Lung (tissue), 12 donors: ENCODE data around the gene FBLIM1. TPM values are rescaled to one million over a fixed set of nuclear protein-coding genes. Genes with fewer than 3 reads are reported as not detected.

Experiments used
- ATAC-seq: fragments of 200-7000 bp; cut with Tn5 transposase; one replicate; pipeline ENCODE4 v1.9.1; 2020; ENCODE audit warnings: moderate number of reproducible peaks; ENCODE audit not compliant: insufficient read depth, low FRiP score
- DNase-seq, 3 donors: peaks; one replicate each; pipeline ENCODE4 v3.0.0-alpha.2; 2013 to 2017
- H3K27ac ChIP-seq, 2 donors: one replicate each; pipeline ENCODE4 v1.5.1; 2013; ENCODE audit warnings: mild to moderate bottlenecking in 2 of 2, moderate library complexity in 2 of 2, control low read depth in 1 of 2, inconsistent platforms in 1 of 2, low read depth in 1 of 2, low read length in 1 of 2
- H3K27me3 ChIP-seq, 3 donors: one replicate each; pipeline ENCODE4 v1.5.1; 2013; ENCODE audit warnings: low read length in 2 of 3; ENCODE audit not compliant: control insufficient read depth in 3 of 3, insufficient read depth in 3 of 3
- H3K36me3 ChIP-seq, 4 donors: one replicate each; pipeline ENCODE4 v1.5.1; 2013; ENCODE audit warnings: low read length in 4 of 4, mild to moderate bottlenecking in 1 of 4, moderate library complexity in 1 of 4; ENCODE audit not compliant: control insufficient read depth in 4 of 4, insufficient read depth in 4 of 4
- H3K4me1 ChIP-seq, 5 donors: one replicate each; pipeline ENCODE4 v1.5.1; 2013; ENCODE audit warnings: low read length in 5 of 5, mild to moderate bottlenecking in 2 of 5, moderate library complexity in 1 of 5; ENCODE audit not compliant: control insufficient read depth in 5 of 5, insufficient read depth in 5 of 5
- H3K4me3 ChIP-seq: one replicate; pipeline ENCODE4 v1.5.1; 2013; ENCODE audit warnings: mild to moderate bottlenecking, control low read depth, moderate library complexity
- H3K9ac ChIP-seq, 2 donors: one replicate each; pipeline ENCODE4 v1.5.1; 2013; ENCODE audit warnings: low read length in 2 of 2, control low read depth in 1 of 2; ENCODE audit not compliant: insufficient read depth in 1 of 2
- H3K9me3 ChIP-seq, 4 donors: one replicate each; pipeline ENCODE4 v1.5.1; 2013; ENCODE audit warnings: low read length in 3 of 4, mild to moderate bottlenecking in 1 of 4, moderate library complexity in 1 of 4; ENCODE audit not compliant: control insufficient read depth in 4 of 4, insufficient read depth in 3 of 4
- CTCF ChIP-seq: IDR thresholded peaks from 2 replicates; pipeline ENCODE4 v1.5.1; 2012; ENCODE audit warnings: mild to moderate bottlenecking; ENCODE audit errors: control extremely low read depth, extremely low read depth
- whole genome bisulfite sequencing, 2 donors: extraction: QIAGEN DNeasy Blood & Tissue Kit; methylation state at CpG; one replicate each; pipeline ENCODE4 v1.1.7; 2013; 5-methylcytosine and 5-hydroxymethylcytosine counted together
- polyA plus RNA-seq, 2 donors: library from polyadenylated mRNA; stranded (reverse); fragments of 200-250 nt; gene quantifications; one replicate each; pipeline ENCODE4 v1.2.1, GENCODE V29; 2013
- total RNA-seq, 2 donors: library from RNA; depleted of rRNA in 1 of 2; stranded (reverse); fragments of >200 nt in 1 of 2; gene quantifications; one replicate each; pipeline ENCODE4 v1.2.1, GENCODE V29; 2014 to 2021
- donor health status: control.
- donor health status: control.
- donor health status: Bipolar disorder and iron deficiency.
- donor health status: healthy.
- donor health status: DM: yes; HTN: yes; CAD: no.

The FBLIM1 gene
- total and polyA plus RNA-seq, 4 donors, result 15.8 to 55.0 (median 31.8) TPM

GRCh38 chr1:15719381-15720120 is 39.0 kb upstream of the FBLIM1 start:
- Histone ChIP-seq H3K4me1 (peaks cover 1 to 38% (median 18%) of the 10 kb centered on the region in 5 donors), H3K36me3 (peaks cover 5 to 53% (median 48%) of the 10 kb centered on the region in 4 donors), H3K27me3 (no peaks in the 10 kb centered on the region), H3K4me3 (no peak overlapping the region), H3K9ac (no peak overlapping the region), H3K9me3 (no peaks in the 10 kb centered on the region), H3K27ac (no peak overlapping the region)
- WGBS, 2 donors, result 90 to 95% methylated on average over 12 of the region's 12 CpGs
- no peak for TF ChIP-seq CTCF
- no peak for ATAC-seq
- DNase-seq, result no peak

GRCh38 chr1:15720861-15721260 is 37.7 kb upstream of the FBLIM1 start:
- no peaks in the 10 kb centered on the region for H3K27me3 ChIP-seq
- DNase-seq (no peak), ATAC-seq (no peak)
- WGBS, 2 donors, result 93 to 97% methylated on average over 3 of the region's 3 CpGs
- H3K27ac ChIP-seq, result no peak overlapping the region
- H3K9me3 ChIP-seq, result no peaks in the 10 kb centered on the region
- H3K36me3 ChIP-seq, result peaks cover 7 to 63% (median 52%) of the 10 kb centered on the region in 4 donors
- no peak overlapping the region for H3K4me3 ChIP-seq
- no peak overlapping the region for H3K9ac ChIP-seq
- TF ChIP-seq CTCF, result no peak
- peaks cover 0 to 24% (median 12%) of the 10 kb centered on the region in 5 donors for H3K4me1 ChIP-seq

- TF ChIP-seq CTCF, result no peak
- no peaks in the 10 kb centered on the region for H3K27me3 ChIP-seq
- H3K36me3 ChIP-seq, result peaks cover 7 to 69% (median 47%) of the 10 kb centered on the region in 4 donors
- no peak overlapping the region for H3K4me3 ChIP-seq
- H3K27ac ChIP-seq, result no peak overlapping the region
- 92 to 97% methylated on average over 4 of the region's 4 CpGs for WGBS, 2 donors
- no peak overlapping the region for H3K9ac ChIP-seq
- H3K9me3 ChIP-seq, result no peaks in the 10 kb centered on the region
- H3K4me1 ChIP-seq, result peaks cover 0 to 10% (median 9%) of the 10 kb centered on the region in 5 donors
- DNase-seq (peak in 1 of 3 donors; percentile 6), ATAC-seq (no peak)
Observed at GRCh38 chr1:15722411-15722810, 36.2 kb upstream of the FBLIM1 start.
